GM19238 (cell line): ENCODE results near the gene PSPN.

Experiments used
- DNase-seq: peaks from one replicate; pipeline ENCODE4 v3.0.0; 2011; ENCODE audit warnings: low spot score; ENCODE audit not compliant: insufficient read length

PSPN gene

GRCh38 chr19:6326815-6327214, 48.9 kb downstream of the PSPN start:
- DNase-seq, result no peak

GRCh38 chr19:6325614-6326013, 50.1 kb downstream of the PSPN start:
- DNase-seq, result no peak
